K562 (cell line): ENCODE measurements around the gene ATP6V1F. TPM values are rescaled to one million over a fixed set of nuclear protein-coding genes. Genes with fewer than 3 reads are reported as not detected.

Experiments
- ATAC-seq: fragments of 200-7000 bp; cut with Tn5 transposase; 3 replicates; pipeline ENCODE4 v1.9.1; 2020; ENCODE audit warnings: moderate library complexity
- BruUV-seq: library from RNA; stranded (reverse); fragments of 400-500 nt; replicated peaks from 2 replicates; lab custom pipeline; 2021; lab: Mats Ljungman, UMichigan
- CTCF ChIA-PET: fragments of 300-600 bp; formaldehyde crosslinking; extraction: SDS; loops from one replicate; lab custom pipeline; 2021; ENCODE audit warnings: low intra/inter-chr PET ratio; lab: Yijun Ruan, JAX
- POLR2A ChIA-PET: fragments of 300-600, 350-650 bp; sonication (Branson Sonifier 250); formaldehyde crosslinking; extraction: SDS; loops from one replicate; lab custom pipeline; 2021; ENCODE audit warnings: antibody characterized with exemption, inconsistent platforms; lab: Yijun Ruan, JAX
- DNase-seq, 4 experiments: peaks; one replicate each; pipeline versions ENCODE4 v3.0.0 to v3.0.0-alpha.2; 2011 to 2018; ENCODE audit warnings: low spot score in 3 of 4, mixed read lengths in 3 of 4; ENCODE audit errors: extremely low read depth in 1 of 4
- FAIRE-seq: peaks from 2 replicates; lab custom pipeline; 2011; peaks lifted over from hg19 to GRCh38; lab: Jason Lieb, UNC
- H2AFZ ChIP-seq: 2 replicates; pipeline ENCODE4 v1.6.0; 2011; ENCODE audit warnings: low read depth, low read length, control low read depth, inconsistent platforms
- H3K27ac ChIP-seq: fragments of 200-600 bp; 3 replicates; pipeline ENCODE4 v1.8.0; 2011; ENCODE audit warnings: low read depth, mild to moderate bottlenecking, control low read depth, inconsistent platforms, low read length, moderate library complexity, mixed read lengths; ENCODE audit errors: extremely low read depth
- H3K27me3 ChIP-seq, 2 experiments: fragments of 300-600 bp in 1 of 2; 2 replicates in 1 of 2; 3 replicates in 1 of 2; pipeline versions ENCODE4 v1.6.0 to v1.8.0; 2011; ENCODE audit warnings: inconsistent platforms in 2 of 2, low read length in 2 of 2, mild to moderate bottlenecking in 1 of 2, mixed read lengths in 1 of 2, moderate library complexity in 1 of 2; ENCODE audit not compliant: control insufficient read depth in 2 of 2, insufficient read depth in 2 of 2
- H3K36me3 ChIP-seq: fragments of 300-600 bp; 3 replicates; pipeline ENCODE4 v1.8.0; 2011; ENCODE audit warnings: mild to moderate bottlenecking, low read length, inconsistent platforms; ENCODE audit not compliant: control insufficient read depth, insufficient read depth
- H3K4me1 ChIP-seq, 2 experiments: fragments of 200-600 bp in 1 of 2; replicated peaks in 1 of 2; 2 replicates in 1 of 2; 3 replicates in 1 of 2; pipeline versions ENCODE4 v1.5.1 to v1.8.0; 2011; ENCODE audit warnings: inconsistent platforms in 2 of 2, low read length in 2 of 2, mild to moderate bottlenecking in 1 of 2, mixed read lengths in 1 of 2, moderate library complexity in 1 of 2; ENCODE audit not compliant: control insufficient read depth in 2 of 2, insufficient read depth in 2 of 2
- H3K4me2 ChIP-seq: 2 replicates; pipeline ENCODE4 v1.6.1; 2011; ENCODE audit warnings: low read length, control low read depth, inconsistent platforms, mixed read lengths; ENCODE audit not compliant: insufficient read depth
- H3K4me3 ChIP-seq: fragments of 200-600 bp; sonication (generic), shearing (Covaris generic); 2 replicates; pipeline ENCODE4 v1.5.1; 2016; ENCODE audit warnings: control low read depth, inconsistent platforms
- H3K79me2 ChIP-seq: fragments of 200-600 bp; 3 replicates; pipeline ENCODE4 v1.8.0; 2011; ENCODE audit warnings: low read length, inconsistent platforms; ENCODE audit not compliant: control insufficient read depth, insufficient read depth
- H3K9ac ChIP-seq, 2 experiments: 2 replicates each; pipeline versions ENCODE4 v1.6.0 to v1.6.1; 2011; ENCODE audit warnings: low read depth in 2 of 2, low read length in 2 of 2, control low read depth in 1 of 2, inconsistent platforms in 1 of 2, mild to moderate bottlenecking in 1 of 2, mixed read lengths in 1 of 2; ENCODE audit not compliant: insufficient read depth in 1 of 2
- H3K9me1 ChIP-seq: one replicate; pipeline ENCODE4 v1.6.0; 2011; ENCODE audit warnings: inconsistent platforms, mild to moderate bottlenecking, low read length, moderate library complexity; ENCODE audit not compliant: control insufficient read depth, insufficient read depth
- H3K9me3 ChIP-seq: replicated peaks from 2 replicates; pipeline ENCODE4 v1.5.1; 2011; ENCODE audit warnings: low read depth, low read length, inconsistent platforms; ENCODE audit not compliant: control insufficient read depth, insufficient read depth
- H4K20me1 ChIP-seq: replicated peaks from 2 replicates; pipeline ENCODE4 v1.6.1; 2011; ENCODE audit warnings: low read length, inconsistent platforms, mixed read lengths; ENCODE audit not compliant: control insufficient read depth, insufficient read depth
- ARHGAP35 ChIP-seq: fragments of 450-650 bp; IDR thresholded peaks from 2 replicates; pipeline ENCODE4 v1.6.1; 2018; ENCODE audit not compliant: partially characterized antibody
- OTX1 ChIP-seq: fragments of 450-650 bp; formaldehyde crosslinking; IDR thresholded peaks from 2 replicates; pipeline ENCODE4 v1.4.0; 2022; ENCODE audit warnings: mild to moderate bottlenecking
- POLR2G ChIP-seq: fragments of 200-400 bp; formaldehyde crosslinking; IDR thresholded peaks from 2 replicates; pipeline ENCODE4 v1.6.1; 2017; ENCODE audit warnings: low read depth, mild to moderate bottlenecking, antibody characterized with exemption, low read length, moderate library complexity
- RBFOX2 ChIP-seq: fragments of 200-400 bp; formaldehyde crosslinking; IDR thresholded peaks from 2 replicates; pipeline ENCODE4 v1.6.1; 2017; ENCODE audit warnings: low read depth, mild to moderate bottlenecking, low read length, moderate library complexity
- SAFB ChIP-seq: fragments of 200-400 bp; formaldehyde crosslinking; IDR thresholded peaks from 2 replicates; pipeline ENCODE4 v1.6.1; 2017; ENCODE audit warnings: low read depth, low read length, borderline replicate concordance
- WGBS: fragments of 100-300 bp; shearing (Covaris generic); methylation state at CpG from one replicate; pipeline ENCODE4 v1.1.6; 2016; ENCODE audit warnings: low coverage, mixed read lengths; ENCODE audit not compliant: insufficient coverage; ENCODE audit errors: missing lambda C conversion rate; 5-methylcytosine and 5-hydroxymethylcytosine counted together
- in situ Hi-C: fragments of 300-500 bp; cut with MboI; formaldehyde crosslinking; loops from 4 replicates; pipeline ENCODE4 v1.15.0; 2018; ENCODE audit warnings: inconsistent platforms, mixed read lengths
- intact Hi-C: fragments of 100-400 bp; cut with micrococcal nuclease; formaldehyde crosslinking; loops from 2 replicates; pipeline ENCODE4 v1.14.2; 2022
- polyA plus RNA-seq, 8 experiments: library from polyadenylated mRNA; depleted of rRNA in 4 of 8; stranded (reverse) in 5 of 8; unstranded in 3 of 8; fragments of >200 nt; fragmentation: Nextera tagmentation in 2 of 8; fragmentation: Illumina TruSeq in 1 of 8; extraction: Ambion mirVana in 2 of 8; extraction: Trizol in 1 of 8; gene quantifications; 2 replicates each; pipeline versions ENCODE4 v1.2.1 to v1.2.3, GENCODE V29; 2011 to 2014; ENCODE audit warnings: inconsistent platforms in 1 of 8, missing spikeins in 1 of 8
- total RNA-seq, 7 experiments: library from RNA; depleted of rRNA in 6 of 7; stranded (reverse); fragments of >200 nt in 6 of 7; fragmentation: Illumina TruSeq in 2 of 7; extraction: Trizol in 2 of 7; gene quantifications; 2 replicates each; pipeline versions ENCODE4 v1.2.1 to v1.2.3, GENCODE V29; 2011 to 2021; ENCODE audit warnings: low replicate concordance in 1 of 7
- TF ChIP-seq, protein P1 (sequence below): sonication (generic); formaldehyde crosslinking; IDR thresholded peaks from 2 replicates; pipeline ENCODE4 v1.8.1; 2023; ENCODE audit warnings: mild to moderate bottlenecking, missing genetic modification reagents

ATP6V1F gene
- total and polyA plus RNA-seq, 9 of the 15 experiments (the other 6 are each of a cell fraction or from before 2014, with no cell fraction given): 206 to 1,123 (median 542) TPM

DNA sequence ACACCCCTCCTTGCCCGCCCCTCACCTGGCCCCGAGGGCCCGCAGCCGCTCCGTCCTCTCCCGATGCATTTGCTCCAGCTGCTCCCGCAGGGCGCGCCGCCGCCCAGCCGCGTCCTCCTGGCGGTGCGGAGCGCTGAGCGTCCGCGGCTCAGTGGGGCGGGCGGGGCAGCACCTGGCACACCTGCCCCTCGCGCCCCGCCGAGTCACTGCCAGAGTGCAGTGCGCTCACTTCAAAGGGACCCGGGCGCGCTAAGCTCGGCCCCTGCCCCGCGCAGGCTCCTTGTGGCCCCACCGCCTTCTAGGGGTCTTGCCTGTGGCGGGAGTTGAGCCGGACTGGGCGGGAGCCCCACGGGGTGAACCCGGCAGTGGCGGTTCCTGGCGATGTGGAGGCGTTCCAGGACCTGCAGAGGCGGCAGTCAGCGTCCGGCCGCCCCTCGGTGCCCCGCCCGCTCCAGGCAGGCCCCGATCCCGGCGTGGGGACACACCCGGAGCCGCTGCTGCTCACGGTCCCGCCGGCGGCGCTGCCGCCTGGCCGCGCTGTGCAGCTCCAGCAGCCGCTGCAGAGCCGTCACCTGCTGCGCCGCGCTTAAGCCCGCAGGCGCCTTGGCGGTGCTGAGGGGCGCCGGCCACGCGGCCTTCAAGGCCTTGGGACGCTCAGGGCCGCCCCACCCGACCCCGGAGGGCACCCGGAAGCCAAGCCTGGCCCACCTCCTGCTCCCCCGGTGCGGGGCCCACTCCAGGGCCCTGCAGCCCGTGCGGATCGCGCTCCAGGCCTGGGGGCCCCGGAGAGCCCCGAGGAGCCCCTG is 6.7 kb downstream of the ATP6V1F start:
- no peak overlapping the region for H3K27ac ChIP-seq
- intact Hi-C loops (no loop called here), in situ Hi-C loops (no loop called here)
- H3K4me2 ChIP-seq: no peak overlapping the region
- ATAC-seq (no peak), FAIRE-seq (no peak), DNase-seq (peak in 1 of 4 experiments; percentile 48)
- H3K4me3 ChIP-seq: no peak overlapping the region
- peaks cover 0 to 33% of the 10 kb centered on the region in 2 experiments; a peak in 2 of 5 replicates for H3K4me1 ChIP-seq
- 93% methylated on average over 52 of the region's 86 CpGs for WGBS
- H3K27me3 ChIP-seq: no peaks in the 10 kb centered on the region
- H3K9me3 ChIP-seq: no peaks in the 10 kb centered on the region
- ChIA-PET POLR2A (interaction anchor here (0.6 kb wide), 1 partner anchor 95 kb away, joined by 3 read pairs; no protein-coding TSS in a partner anchor), CTCF (no interaction called here)
- no peaks in the 10 kb centered on the region; the same call in 1 of the 2 replicates for H4K20me1 ChIP-seq
- no TSS peak for BruUV-seq
- H3K9me1 ChIP-seq: no peaks in the 10 kb centered on the region
- peaks cover 23% of the 10 kb centered on the region for H3K79me2 ChIP-seq
- peaks cover 41% of the 10 kb centered on the region for H3K36me3 ChIP-seq
- no peak overlapping the region for H3K9ac ChIP-seq
- H2AFZ ChIP-seq: no peak overlapping the region
- TF ChIP-seq RBFOX2: peak; percentile 15; the same call in 1 of the 2 replicates
- no peak for TF ChIP-seq OTX1 (CRISPR knock-in tag)
- no peak for TF ChIP-seq ARHGAP35
- TF ChIP-seq SAFB: 0 out of 2 replicates have a peak, but pooled peaks have one; percentile 19
- TF ChIP-seq, protein P1, sequence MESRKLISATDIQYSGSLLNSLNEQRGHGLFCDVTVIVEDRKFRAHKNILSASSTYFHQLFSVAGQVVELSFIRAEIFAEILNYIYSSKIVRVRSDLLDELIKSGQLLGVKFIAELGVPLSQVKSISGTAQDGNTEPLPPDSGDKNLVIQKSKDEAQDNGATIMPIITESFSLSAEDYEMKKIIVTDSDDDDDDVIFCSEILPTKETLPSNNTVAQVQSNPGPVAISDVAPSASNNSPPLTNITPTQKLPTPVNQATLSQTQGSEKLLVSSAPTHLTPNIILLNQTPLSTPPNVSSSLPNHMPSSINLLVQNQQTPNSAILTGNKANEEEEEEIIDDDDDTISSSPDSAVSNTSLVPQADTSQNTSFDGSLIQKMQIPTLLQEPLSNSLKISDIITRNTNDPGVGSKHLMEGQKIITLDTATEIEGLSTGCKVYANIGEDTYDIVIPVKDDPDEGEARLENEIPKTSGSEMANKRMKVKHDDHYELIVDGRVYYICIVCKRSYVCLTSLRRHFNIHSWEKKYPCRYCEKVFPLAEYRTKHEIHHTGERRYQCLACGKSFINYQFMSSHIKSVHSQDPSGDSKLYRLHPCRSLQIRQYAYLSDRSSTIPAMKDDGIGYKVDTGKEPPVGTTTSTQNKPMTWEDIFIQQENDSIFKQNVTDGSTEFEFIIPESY (CRISPR knock-in tag): peak; percentile 96
- peak; percentile 65 for TF ChIP-seq POLR2G
